Measurements from ENCODE around the gene MRPL46. TPM values are rescaled to one million over a fixed set of nuclear protein-coding genes. Genes with fewer than 3 reads are reported as not detected.

The MRPL46 gene
- total RNA-seq, 1 experiment from 2014 or later: 29.7 TPM

Other genes starting within 250 kb of the MRPL46 start
- 2.3 and 3.5 TPM in 2 replicates for gene NTRK3, start 210.6 kb downstream of the MRPL46 start, total RNA-seq (2014; rRNA removed; shearing (Covaris generic))
- gene MRPS11, start 320 bp upstream of the MRPL46 start, total RNA-seq (2014; rRNA removed; shearing (Covaris generic)): 41.1 and 58.9 TPM in 2 replicates
- 7.7 and 8.2 TPM in 2 replicates for gene DET1, start 79.3 kb upstream of the MRPL46 start, total RNA-seq (2014; rRNA removed; shearing (Covaris generic))
- 60.7 and 64.8 TPM in 2 replicates for gene AEN, start 154.0 kb upstream of the MRPL46 start, total RNA-seq (2014; rRNA removed; shearing (Covaris generic))
- gene ISG20, start 171.6 kb upstream of the MRPL46 start, total RNA-seq (2014; rRNA removed; shearing (Covaris generic)): 0.14 and 3.4 TPM in 2 replicates

Measured in H7 (cell line).